Glomerular endothelial cell (primary cell): ENCODE results near the gene GID8. TPM values are rescaled to one million over a fixed set of nuclear protein-coding genes. Genes with fewer than 3 reads are reported as not detected.

Source experiments
- DNase-seq: peaks from one replicate; pipeline ENCODE4 v3.0.0-alpha.2; 2011; ENCODE audit warnings: low read depth, low spot score; ENCODE audit errors: extremely low read depth
- total RNA-seq: library from RNA; depleted of rRNA; stranded (reverse); fragments of >200 nt; gene quantifications from 2 replicates; pipeline ENCODE4 v1.2.3, GENCODE V29; 2015

GID8 gene
- total RNA-seq, 1 donor from 2014 or later, result 32.3 TPM

- DNase-seq, result no peak
These were observed 43.0 kb downstream of the GID8 start for GRCh38 chr20:62980970-62981369.

DNA sequence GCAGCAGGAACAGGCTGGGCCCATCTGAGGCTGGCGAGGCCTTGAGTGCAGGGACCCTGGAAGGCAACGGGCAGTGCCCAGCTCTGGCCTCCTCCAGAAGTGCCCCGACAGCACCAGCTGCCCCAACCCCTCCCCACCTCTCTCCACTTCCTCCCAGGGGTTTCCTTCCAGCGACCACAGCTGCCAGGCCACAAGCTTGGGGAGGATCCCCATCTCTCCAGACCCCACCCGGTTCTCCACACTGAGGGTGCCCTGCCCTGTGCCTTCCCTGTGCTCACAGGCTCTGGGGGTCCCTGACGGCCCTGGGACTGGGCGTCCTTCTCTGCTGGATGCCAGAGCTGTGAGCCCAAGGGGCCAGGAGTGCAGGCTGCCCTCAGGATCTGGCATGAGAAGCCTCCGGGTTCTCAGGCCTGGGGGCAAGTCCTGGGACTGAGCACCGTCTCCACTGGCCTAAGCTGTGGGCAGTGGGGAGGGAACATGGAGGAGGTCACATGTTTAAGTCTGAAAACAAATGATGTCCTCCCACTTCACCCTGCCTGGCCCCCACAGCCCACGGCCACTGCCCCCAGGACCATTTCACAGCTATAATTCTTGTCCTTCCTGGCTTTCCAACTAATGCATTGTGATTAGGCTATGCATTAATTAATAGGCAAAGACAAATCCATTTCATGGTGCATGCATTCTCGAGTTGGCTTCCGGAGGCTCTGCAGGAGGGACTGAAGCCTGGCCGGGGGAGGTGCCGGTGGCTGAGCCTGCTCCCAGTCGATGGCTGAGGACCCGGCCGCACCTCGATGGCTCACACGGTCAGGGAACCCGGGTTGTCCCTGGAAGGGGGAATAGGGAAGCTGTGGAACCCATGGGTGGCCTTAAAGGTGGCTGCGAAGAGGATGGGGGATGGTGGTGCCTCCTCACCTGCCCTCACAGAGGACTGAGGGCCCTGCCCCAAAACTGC lies 44.5 kb downstream of the GID8 start:
- DNase-seq, result no peak

DNA sequence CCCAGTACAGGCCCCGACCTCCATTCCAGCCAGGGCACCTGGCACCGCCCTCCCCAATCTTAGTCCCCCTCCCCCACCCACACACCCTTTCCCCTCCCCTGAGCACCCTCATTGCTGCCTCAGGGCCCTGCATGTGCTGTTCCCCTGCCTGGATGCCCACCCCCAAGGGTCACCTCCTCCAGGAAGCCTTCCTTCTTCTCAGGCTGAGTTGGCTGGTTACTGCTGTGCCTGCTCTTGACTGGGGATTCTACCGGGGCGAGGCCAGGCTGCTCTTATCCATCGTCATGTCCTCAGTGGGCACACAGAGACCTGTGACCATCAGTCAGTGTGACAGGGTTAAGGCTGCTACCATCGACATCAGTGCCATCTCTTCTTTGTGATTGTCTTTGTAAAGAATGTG lies 45.3 kb downstream of the GID8 start:
- no peak for DNase-seq

DNA sequence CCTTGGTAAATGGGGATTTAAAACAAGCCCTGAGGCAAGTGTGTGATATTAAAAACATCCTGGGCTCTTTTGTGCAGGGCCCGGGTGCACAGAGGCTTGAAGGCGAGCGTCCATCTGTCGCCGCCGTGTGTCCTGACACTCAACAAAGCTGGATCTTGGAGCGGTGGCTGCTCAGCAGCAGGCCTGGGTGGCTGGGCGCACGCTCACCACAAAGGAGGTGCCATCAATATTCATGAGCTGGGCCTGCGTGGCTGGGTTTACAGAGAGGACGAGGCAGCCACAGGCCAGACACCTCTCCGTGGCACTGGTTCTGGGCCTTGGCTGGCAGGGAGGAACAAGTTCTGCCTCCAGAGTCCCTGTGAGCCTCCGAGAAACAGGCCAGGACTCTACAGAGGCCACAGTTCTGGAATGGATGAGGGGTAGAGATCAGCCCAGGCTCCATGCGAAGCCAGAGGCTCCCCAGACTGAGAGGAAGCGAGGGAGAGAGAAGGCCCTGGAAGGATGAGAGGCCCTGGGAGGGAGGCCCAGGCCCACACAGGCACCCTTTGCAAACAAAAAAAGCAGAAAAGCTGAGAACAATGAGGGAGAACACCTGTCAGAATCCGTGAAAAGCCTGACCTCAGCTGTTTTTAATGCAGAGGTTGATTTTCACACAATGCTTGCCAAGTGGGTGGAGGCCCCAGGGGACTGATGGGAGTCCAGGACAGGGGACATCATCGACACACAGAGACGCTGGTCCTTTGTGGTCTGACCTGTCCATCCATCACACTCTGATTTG lies 46.9 kb downstream of the GID8 start:
- DNase-seq, result no peak

DNA sequence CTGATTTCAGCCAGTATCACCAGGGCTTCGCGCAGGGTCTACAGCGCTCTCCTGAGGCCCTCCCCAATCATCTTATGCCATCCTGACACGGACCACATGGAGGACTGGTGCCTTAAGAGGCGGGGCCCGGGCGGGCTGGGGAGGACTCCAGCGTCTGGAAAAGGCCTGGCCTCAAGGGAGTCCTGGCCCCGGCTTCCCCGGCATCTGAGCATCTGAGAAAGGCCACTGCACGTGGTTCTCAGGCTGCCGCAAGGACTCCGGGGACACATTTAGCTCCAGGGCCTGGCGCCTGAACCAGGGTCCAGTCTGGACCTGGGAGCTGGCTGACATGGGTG lies 47.5 kb downstream of the GID8 start:
- no peak for DNase-seq

GRCh38 chr20:62986257-62986800 lies 48.4 kb downstream of the GID8 start:
- DNase-seq, result no peak

DNA sequence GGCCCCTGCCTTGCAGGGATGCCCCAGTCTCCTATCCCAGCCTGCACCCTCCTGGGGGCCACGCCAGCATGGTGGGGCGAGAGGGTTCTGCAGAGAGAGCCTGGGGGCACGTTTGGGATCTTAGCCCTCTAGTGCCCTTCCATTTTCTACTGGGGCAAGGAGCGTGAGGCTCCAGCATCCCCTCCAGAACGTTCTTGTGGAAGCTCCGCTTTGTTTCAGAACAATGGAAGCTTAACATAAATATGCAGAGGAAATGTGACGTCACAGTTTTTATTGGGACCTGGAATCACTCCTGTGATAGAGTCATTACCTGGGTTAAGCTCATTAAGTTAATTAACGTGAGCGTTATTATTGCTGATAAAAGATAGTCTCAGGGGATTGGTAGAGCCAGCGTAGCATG lies 49.2 kb downstream of the GID8 start:
- DNase-seq, result no peak

- DNase-seq, result no peak
These were observed 51.3 kb downstream of the GID8 start for GRCh38 chr20:62989201-62989601.

GRCh38 chr20:62990306-62990825 lies 52.4 kb downstream of the GID8 start:
- no peak for DNase-seq

GRCh38 chr20:62991196-62991807 lies 53.4 kb downstream of the GID8 start:
- no peak for DNase-seq

- DNase-seq, result no peak
These were observed 53.9 kb downstream of the GID8 start for GRCh38 chr20:62991863-62992262.

- DNase-seq, result no peak
These were observed 56.0 kb downstream of the GID8 start for GRCh38 chr20:62993856-62994494.

GRCh38 chr20:62994869-62995281 lies 56.9 kb downstream of the GID8 start:
- no peak for DNase-seq

GRCh38 chr20:62995481-62995880 lies 57.5 kb downstream of the GID8 start:
- no peak for DNase-seq

DNA sequence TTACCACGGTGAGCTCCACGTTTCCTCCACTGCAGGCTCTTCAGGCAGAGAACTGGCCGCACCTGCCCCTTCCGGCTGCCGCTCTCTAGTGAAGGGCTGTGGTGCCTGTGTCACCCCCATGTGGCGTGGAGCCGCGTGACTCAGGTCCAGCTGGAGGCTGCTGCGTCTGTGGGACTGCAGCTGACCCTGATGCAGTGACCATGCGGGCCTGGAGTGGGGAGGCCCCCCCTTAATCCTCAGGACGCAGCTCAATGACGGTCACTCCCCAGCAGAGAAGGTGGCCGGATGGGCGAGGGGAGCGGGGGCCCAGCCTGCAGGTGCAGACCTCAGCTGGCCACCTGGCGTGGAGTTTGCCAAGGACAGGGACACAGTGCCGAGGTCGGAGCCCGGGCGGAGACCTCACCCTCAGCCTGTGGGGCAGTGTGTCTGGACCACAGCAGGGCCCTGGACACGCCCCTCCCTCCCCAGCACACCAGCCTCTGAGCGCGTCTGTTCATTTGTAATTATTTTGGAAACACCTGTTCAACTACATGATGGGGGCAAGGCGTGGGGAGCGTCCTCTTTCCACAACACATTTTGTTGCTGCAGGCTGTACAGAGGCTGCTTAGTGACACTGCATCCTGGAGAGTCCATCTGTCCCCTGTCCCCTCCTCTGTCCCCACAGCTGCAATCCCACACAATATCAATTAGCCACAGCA lies 58.1 kb downstream of the GID8 start:
- DNase-seq, result no peak

GRCh38 chr20:62996596-62996982 lies 58.6 kb downstream of the GID8 start:
- no peak for DNase-seq

GRCh38 chr20:62997417-62998035 lies 59.6 kb downstream of the GID8 start:
- DNase-seq, result no peak
